Panc1 (cell line): ENCODE results near the gene ARPIN.

Experiments used
- CTCF ChIP-seq: fragments of 450-650 bp; IDR thresholded peaks from 2 replicates; pipeline ENCODE4 v1.5.1; 2017; ENCODE audit warnings: mild to moderate bottlenecking
- POLR2AphosphoS5 ChIP-seq: IDR thresholded peaks from 2 replicates; pipeline ENCODE4 v1.6.1; 2012; ENCODE audit warnings: mild to moderate bottlenecking, low read depth, low read length, moderate library complexity
- REST ChIP-seq, 2 experiments: IDR thresholded peaks; 2 replicates each; pipeline ENCODE4 v1.6.1; 2011 to 2012; ENCODE audit warnings: low read depth in 2 of 2, control low read depth in 1 of 2, low read length in 1 of 2, mild to moderate bottlenecking in 1 of 2, moderate library complexity in 1 of 2; ENCODE audit not compliant: insufficient read depth in 1 of 2
- SIN3A ChIP-seq: IDR thresholded peaks from 2 replicates; pipeline ENCODE4 v1.6.1; 2012; ENCODE audit warnings: low read depth, mild to moderate bottlenecking, low read length, moderate library complexity, borderline replicate concordance; ENCODE audit not compliant: insufficient read depth
- TCF7L2 ChIP-seq: IDR thresholded peaks from 2 replicates; pipeline ENCODE4 v1.6.1; 2011; ENCODE audit warnings: mild to moderate bottlenecking, low read depth, low read length, inconsistent platforms

GRCh38 chr15:89880727-89881126 lies 32.0 kb downstream of the ARPIN start:
- TF ChIP-seq CTCF, result no peak
- no peak for TF ChIP-seq SIN3A
- TF ChIP-seq POLR2AphosphoS5, result no peak
- TF ChIP-seq REST (IDR thresholded peaks at IDR 0.05; ENCODE audit: insufficient read depth in 1 of 2, low read depth in 2 of 2, low read length in 1 of 2), result no peak
- no peak for TF ChIP-seq TCF7L2
